Activated T-helper 17 cell treated with anti-CD3 and anti-CD28 coated beads, Interleukin-2, amount 50 U/mL, for 72 hours (primary cell): Measurements from ENCODE around the gene C16orf95. TPM values are rescaled to one million over a fixed set of nuclear protein-coding genes. Genes with fewer than 3 reads are reported as not detected.
"Not testable (repeated sequence)": the region's sequence is repeated elsewhere in the genome, so short reads cannot be mapped to it uniquely, and the experiment has no call there.

Experiments used
- ATAC-seq: fragments of 150-1000 bp; cut with Tn5 transposase; replicated peaks from 2 replicates; pipeline ENCODE4 v1.10.0; 2021; ENCODE audit warnings: mild to moderate bottlenecking, moderate library complexity
- H3K27ac Mint-ChIP-seq: one replicate; pipeline ENCODE4 v1.8.0; 2022; ENCODE audit warnings: mixed read lengths
- H3K27me3 Mint-ChIP-seq: one replicate; pipeline ENCODE4 v1.8.0; 2022; ENCODE audit warnings: mixed read lengths
- H3K36me3 Mint-ChIP-seq: one replicate; pipeline ENCODE4 v1.8.0; 2022; ENCODE audit warnings: low read depth, mild to moderate bottlenecking, mixed read lengths
- H3K4me1 Mint-ChIP-seq: one replicate; pipeline ENCODE4 v1.8.0; 2022; ENCODE audit warnings: mixed read lengths
- H3K4me3 Mint-ChIP-seq: one replicate; pipeline ENCODE4 v1.8.0; 2022; ENCODE audit warnings: mild to moderate bottlenecking, mixed read lengths
- H3K9me3 Mint-ChIP-seq: one replicate; pipeline ENCODE4 v1.8.0; 2022; ENCODE audit warnings: mixed read lengths
- total RNA-seq, 2 donors: library from RNA; stranded (reverse); gene quantifications; one replicate each; pipeline ENCODE4 v1.2.3, GENCODE V29; 2022

Gene C16orf95, protein sequence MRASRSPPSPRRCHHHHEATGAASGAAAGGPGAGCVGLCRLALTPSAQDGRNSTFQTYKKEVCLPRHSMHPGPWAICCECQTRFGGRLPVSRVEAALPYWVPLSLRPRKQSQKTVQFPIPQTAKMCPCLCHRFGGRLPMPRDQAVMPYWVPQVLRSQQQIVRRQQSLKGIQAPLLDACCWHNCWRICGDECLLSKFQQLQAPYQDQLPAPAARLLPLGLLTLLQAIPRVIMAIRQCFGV
- total RNA-seq, result 1 to 10 TPM; 6.2 to 8.2 TPM

DNA sequence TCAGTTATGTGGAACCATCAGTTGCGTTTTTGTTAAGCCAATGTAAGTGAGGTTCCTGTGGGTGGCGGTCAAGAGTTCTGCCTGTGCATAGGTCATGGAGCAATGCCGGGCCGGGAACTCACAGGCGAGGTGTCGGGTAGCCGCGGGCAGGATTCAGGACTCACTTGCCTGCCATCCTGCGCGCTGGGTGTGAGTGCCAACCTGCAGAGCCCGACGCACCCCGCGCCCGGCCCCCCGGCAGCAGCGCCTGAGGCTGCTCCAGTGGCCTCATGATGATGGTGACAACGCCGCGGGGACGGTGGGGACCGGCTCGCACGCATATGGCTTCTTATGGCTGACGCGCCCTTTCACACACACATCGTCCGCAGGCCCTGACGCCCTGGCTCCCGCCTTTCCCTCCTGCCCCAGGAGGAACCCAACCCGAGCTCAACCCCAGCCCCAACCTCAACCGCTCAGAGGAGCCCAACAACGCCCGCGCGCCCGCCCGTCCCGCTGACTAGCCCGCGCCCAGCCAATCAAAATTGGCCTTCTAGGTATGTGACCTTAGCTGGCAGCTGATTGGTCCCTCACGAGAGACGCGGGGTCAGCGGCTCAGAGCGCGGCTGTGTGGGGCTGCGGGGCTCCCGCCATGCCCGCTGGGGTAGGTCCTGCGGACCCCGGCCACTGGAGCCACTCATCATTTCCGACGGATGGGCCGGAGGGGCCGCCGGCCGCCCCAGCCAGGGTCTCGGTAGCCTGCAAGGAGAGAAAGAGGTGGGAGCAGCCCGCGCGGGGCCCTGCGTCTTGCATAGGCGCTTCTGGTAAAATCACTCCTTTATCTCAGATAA lies at the start of gene C16orf95:
Gene C16orf95 (minus strand): TSS at position 470 of the 827 bp plus-strand sequence. CDS start 150 bp downstream, at position 320.
- H3K27me3 Mint-ChIP-seq, result no peaks in the 10 kb centered on the region
- H3K36me3 Mint-ChIP-seq, result peaks cover 21% of the 10 kb centered on the region
- peaks cover 8% of the 10 kb centered on the region for H3K4me1 Mint-ChIP-seq
- peak within 1 kb of the TSS; percentile 97 for H3K27ac Mint-ChIP-seq
- peak; percentile 96 for ATAC-seq
- H3K4me3 Mint-ChIP-seq, result peak within 1 kb of the TSS; percentile 90
- H3K9me3 Mint-ChIP-seq, result no peaks in the 10 kb centered on the region

DNA sequence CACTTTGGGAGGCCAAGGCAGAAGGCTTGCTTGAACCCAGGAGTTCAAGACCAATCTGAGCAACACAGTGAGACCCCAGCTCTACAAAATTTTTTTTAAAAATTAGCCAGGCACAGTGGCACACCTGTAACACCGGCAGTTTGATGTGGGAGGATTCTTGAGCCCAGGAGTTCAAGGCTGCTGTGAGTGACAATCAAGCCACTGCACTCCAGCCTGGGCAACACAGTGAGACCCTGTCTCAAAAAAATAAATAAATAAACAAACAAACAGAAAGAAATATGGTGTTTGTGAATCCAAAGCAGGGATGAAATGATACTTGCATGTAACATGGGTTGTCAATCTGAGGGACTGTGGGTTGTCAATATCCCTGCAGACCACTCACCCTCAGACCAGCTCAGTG lies 49.7 kb upstream of the C16orf95 start:
- ATAC-seq, result no peak
- Mint-ChIP-seq H3K27me3 (no peaks in the 10 kb centered on the region), H3K27ac (no peak overlapping the region), H3K36me3 (peaks cover 30% of the 10 kb centered on the region), H3K4me1 (peaks cover 30% of the 10 kb centered on the region), H3K4me3 (no peak overlapping the region), H3K9me3 (no peaks in the 10 kb centered on the region)

DNA sequence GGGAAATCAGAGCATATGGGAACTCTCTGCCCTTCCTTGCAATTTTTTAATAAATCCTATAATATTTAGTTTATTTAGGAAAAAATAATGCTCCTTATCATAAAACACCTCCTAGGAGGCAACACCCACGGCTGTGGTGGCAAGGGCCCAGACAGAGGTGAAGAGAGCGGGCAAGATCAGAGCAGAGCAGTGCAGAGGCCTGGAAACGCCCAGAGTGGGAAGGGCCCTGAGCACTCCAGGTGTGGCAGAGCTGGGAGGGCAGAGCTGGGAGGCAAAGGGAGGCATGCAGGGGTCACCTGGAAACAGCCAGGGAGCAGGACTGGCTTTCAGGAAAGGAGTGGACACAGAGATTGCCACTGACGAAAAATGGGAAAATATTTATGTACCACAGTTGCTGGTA lies 49.1 kb upstream of the C16orf95 start:
- H3K4me1 Mint-ChIP-seq, result peaks cover 30% of the 10 kb centered on the region
- ATAC-seq, result no peak
- no peak overlapping the region for H3K4me3 Mint-ChIP-seq
- H3K9me3 Mint-ChIP-seq, result no peaks in the 10 kb centered on the region
- peaks cover 30% of the 10 kb centered on the region for H3K36me3 Mint-ChIP-seq
- H3K27me3 Mint-ChIP-seq, result no peaks in the 10 kb centered on the region
- no peak overlapping the region for H3K27ac Mint-ChIP-seq

GRCh38 chr16:87365021-87365713 lies 48.0 kb upstream of the C16orf95 start:
- H3K4me1 Mint-ChIP-seq, result peaks cover 30% of the 10 kb centered on the region
- ATAC-seq, result no peak
- no peak overlapping the region for H3K4me3 Mint-ChIP-seq
- H3K36me3 Mint-ChIP-seq, result peaks cover 34% of the 10 kb centered on the region
- H3K27me3 Mint-ChIP-seq, result no peaks in the 10 kb centered on the region
- H3K27ac Mint-ChIP-seq, result peak overlapping the region; percentile 66
- H3K9me3 Mint-ChIP-seq, result no peaks in the 10 kb centered on the region

DNA sequence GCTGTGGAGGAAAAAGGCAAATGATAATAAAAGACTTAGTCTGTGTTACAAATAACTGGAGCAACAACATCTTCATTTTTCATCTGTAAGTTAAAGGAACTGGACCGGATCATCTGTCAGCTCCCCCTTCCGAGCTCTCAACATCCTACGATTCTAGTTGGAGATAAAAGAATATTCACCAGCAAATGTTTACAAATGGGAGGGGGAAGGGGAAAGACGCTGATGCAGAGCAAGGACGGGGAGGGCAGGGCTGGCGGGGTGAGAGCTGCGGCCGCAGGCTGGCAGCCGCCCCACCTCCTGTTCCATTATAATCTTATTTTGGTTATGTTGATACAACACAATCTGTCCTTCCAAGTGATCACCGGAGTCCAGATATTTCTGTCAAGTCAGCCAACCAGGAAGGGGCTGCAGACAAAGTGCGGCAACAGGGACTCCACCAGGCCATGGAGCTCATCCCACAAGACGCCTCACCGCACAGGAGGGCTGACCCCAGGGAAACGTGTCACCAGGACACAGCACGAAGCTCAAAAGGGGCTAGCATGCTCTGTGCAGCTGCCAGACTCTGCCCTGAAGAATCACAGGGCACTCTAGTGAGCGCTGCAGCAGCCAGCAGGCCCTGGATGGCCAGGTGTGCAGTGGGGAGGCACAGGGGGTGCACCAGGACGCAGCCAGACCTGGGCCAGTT lies 46.7 kb upstream of the C16orf95 start:
- no peak overlapping the region for H3K4me3 Mint-ChIP-seq
- H3K9me3 Mint-ChIP-seq, result no peaks in the 10 kb centered on the region
- H3K27ac Mint-ChIP-seq, result peak overlapping the region; percentile 66
- H3K27me3 Mint-ChIP-seq, result no peaks in the 10 kb centered on the region
- H3K4me1 Mint-ChIP-seq, result peaks cover 24% of the 10 kb centered on the region
- no peak for ATAC-seq
- peaks cover 46% of the 10 kb centered on the region for H3K36me3 Mint-ChIP-seq

GRCh38 chr16:87362828-87363559 lies 45.8 kb upstream of the C16orf95 start:
- H3K9me3 Mint-ChIP-seq, H3K27me3 Mint-ChIP-seq, ATAC-seq, H3K4me3 Mint-ChIP-seq: not testable (repeated sequence)
- Mint-ChIP-seq H3K4me1 (peaks cover 18% of the 10 kb centered on the region), H3K27ac (peak overlapping the region; percentile 42), H3K36me3 (peaks cover 55% of the 10 kb centered on the region)

- no peaks in the 10 kb centered on the region for H3K27me3 Mint-ChIP-seq
- no peak overlapping the region for H3K4me3 Mint-ChIP-seq
- no peaks in the 10 kb centered on the region for H3K9me3 Mint-ChIP-seq
- H3K36me3 Mint-ChIP-seq, result peaks cover 59% of the 10 kb centered on the region
- ATAC-seq, result no peak
- H3K27ac Mint-ChIP-seq, result no peak overlapping the region
- H3K4me1 Mint-ChIP-seq, result peaks cover 13% of the 10 kb centered on the region
These were observed 44.9 kb upstream of the C16orf95 start for GRCh38 chr16:87361916-87362619.

DNA sequence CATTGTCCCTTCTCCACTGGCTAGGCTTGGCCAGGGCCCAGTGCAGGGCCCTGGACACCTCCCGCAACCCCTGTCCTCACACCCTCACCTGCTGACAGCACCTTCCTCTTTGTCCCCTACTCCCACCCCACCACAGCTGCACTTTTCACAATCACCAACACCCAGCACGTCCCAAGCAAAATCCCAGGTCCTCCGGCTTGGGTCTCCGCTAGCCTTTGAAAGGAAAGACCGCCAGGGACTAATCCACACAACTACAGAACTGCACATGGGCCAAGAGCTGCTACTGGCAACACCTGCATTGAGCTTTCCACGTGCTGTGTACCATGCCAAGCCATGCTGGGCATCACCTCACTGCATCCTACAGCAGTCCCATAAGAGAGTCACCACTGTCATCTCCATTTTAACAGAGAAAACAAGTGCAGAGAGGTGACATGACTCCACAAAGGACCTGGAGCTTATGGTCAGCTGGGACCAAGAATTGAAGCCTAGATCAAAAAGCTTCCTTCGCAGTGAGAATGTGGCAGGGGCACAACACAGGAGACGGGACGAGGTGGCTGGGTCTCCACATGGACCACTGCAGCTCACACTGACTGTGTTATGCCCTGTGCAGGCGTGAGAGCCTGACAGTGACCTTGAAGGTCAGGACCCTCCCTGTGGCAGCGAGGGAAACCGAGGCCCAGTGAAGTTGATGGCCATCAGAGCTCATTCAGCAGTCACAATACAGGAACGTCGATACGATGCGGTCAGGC lies 43.8 kb upstream of the C16orf95 start:
- ATAC-seq, result no peak
- Mint-ChIP-seq H3K4me3 (no peak overlapping the region), H3K27ac (peak overlapping the region; percentile 28)

GRCh38 chr16:87359121-87359520 lies 41.9 kb upstream of the C16orf95 start:
- ATAC-seq, result no peak
- Mint-ChIP-seq H3K4me1 (no peaks in the 10 kb centered on the region), H3K27ac (no peak overlapping the region), H3K9me3 (no peaks in the 10 kb centered on the region), H3K4me3 (no peak overlapping the region), H3K36me3 (peaks cover 63% of the 10 kb centered on the region), H3K27me3 (no peaks in the 10 kb centered on the region)

More for the DNA sequence above, 43.8 kb upstream of the C16orf95 start:
- Mint-ChIP-seq H3K27me3 (no peaks in the 10 kb centered on the region), H3K9me3 (no peaks in the 10 kb centered on the region), H3K36me3 (peaks cover 59% of the 10 kb centered on the region), H3K4me1 (peaks cover 7% of the 10 kb centered on the region)

DNA sequence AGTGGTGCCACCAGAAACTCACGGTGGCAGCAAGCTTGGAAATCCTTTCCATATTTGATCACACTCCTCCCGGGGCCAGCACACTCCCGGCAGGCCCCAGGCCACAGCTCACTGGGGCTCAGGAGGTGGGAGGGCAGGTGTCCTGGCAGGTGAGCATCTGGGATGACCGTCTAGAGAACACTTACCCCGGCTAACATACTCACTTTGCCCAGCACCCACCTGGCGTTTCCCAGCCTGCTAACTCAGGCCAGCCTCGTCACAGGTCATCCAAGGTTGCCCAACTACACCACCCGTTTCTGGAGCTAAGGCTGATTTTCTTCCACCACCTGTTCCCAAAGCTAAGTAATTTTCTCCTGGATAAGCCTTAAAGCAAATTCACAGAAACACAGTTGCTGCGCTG lies 41.5 kb upstream of the C16orf95 start:
- peaks cover 61% of the 10 kb centered on the region for H3K36me3 Mint-ChIP-seq
- H3K4me3 Mint-ChIP-seq, result no peak overlapping the region
- H3K27ac Mint-ChIP-seq, result no peak overlapping the region
- H3K9me3 Mint-ChIP-seq, result no peaks in the 10 kb centered on the region
- no peaks in the 10 kb centered on the region for H3K27me3 Mint-ChIP-seq
- ATAC-seq, result no peak
- H3K4me1 Mint-ChIP-seq, result no peaks in the 10 kb centered on the region

DNA sequence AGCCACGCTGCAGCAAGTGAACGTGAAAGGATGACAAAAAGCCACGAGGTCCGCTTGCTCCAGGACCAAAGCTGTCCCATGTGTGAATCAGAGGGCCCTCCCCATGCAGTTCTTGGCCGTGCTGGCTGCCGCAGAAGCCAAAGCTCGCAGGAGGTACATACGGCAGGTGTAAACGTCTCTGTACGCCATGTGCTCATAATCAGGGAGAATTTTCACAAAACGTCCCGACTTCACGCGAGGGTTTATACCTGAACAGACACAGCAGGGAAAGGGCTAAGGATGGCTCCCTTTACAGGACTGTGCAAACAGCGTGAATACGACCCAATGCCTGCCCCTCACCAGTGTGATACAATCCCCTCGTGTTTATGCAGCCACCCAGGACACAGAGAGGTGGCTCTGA lies 41.1 kb upstream of the C16orf95 start:
- no peaks in the 10 kb centered on the region for H3K27me3 Mint-ChIP-seq
- no peak overlapping the region for H3K4me3 Mint-ChIP-seq
- H3K4me1 Mint-ChIP-seq, result no peaks in the 10 kb centered on the region
- H3K9me3 Mint-ChIP-seq, result no peaks in the 10 kb centered on the region
- peaks cover 57% of the 10 kb centered on the region for H3K36me3 Mint-ChIP-seq
- ATAC-seq, result no peak
- no peak overlapping the region for H3K27ac Mint-ChIP-seq

- Mint-ChIP-seq H3K9me3 (no peaks in the 10 kb centered on the region), H3K27me3 (no peaks in the 10 kb centered on the region), H3K27ac (no peak overlapping the region), H3K4me3 (no peak overlapping the region), H3K4me1 (no peaks in the 10 kb centered on the region), H3K36me3 (peaks cover 54% of the 10 kb centered on the region)
- no peak for ATAC-seq
These were observed 39.3 kb upstream of the C16orf95 start for GRCh38 chr16:87356491-87356853.

- Mint-ChIP-seq H3K9me3 (no peaks in the 10 kb centered on the region), H3K4me1 (no peaks in the 10 kb centered on the region), H3K27ac (no peak overlapping the region), H3K36me3 (peaks cover 46% of the 10 kb centered on the region), H3K4me3 (no peak overlapping the region), H3K27me3 (no peaks in the 10 kb centered on the region)
- no peak for ATAC-seq
These were observed 36.4 kb upstream of the C16orf95 start for GRCh38 chr16:87353613-87354012.
